H1 (cell line): ENCODE results near the gene IFT122. TPM values are rescaled to one million over a fixed set of nuclear protein-coding genes. Genes with fewer than 3 reads are reported as not detected.

Experiments used
- CTCF ChIA-PET: fragments of 300-600 bp; sonication (Branson Sonifier 250); formaldehyde crosslinking; loops from one replicate; lab custom pipeline; 2021; ENCODE audit not compliant: partially characterized antibody; lab: Charles Lee
- POLR2A ChIA-PET: fragments of 300-600 bp; sonication (Branson Sonifier 250); formaldehyde crosslinking; loops from one replicate; lab custom pipeline; 2021; ENCODE audit warnings: inconsistent platforms; ENCODE audit not compliant: partially characterized antibody; lab: Charles Lee
- DNase-seq, 2 experiments: peaks; one replicate each; pipeline versions ENCODE4 v3.0.0 to v3.0.0-alpha.2; 2010 to 2022; ENCODE audit warnings: low spot score in 2 of 2, low read depth in 1 of 2, mixed read lengths in 1 of 2
- FAIRE-seq: peaks from 2 replicates; lab custom pipeline; 2011; peaks lifted over from hg19 to GRCh38; lab: Jason Lieb, UNC
- H2AFZ ChIP-seq: 2 replicates; pipeline ENCODE4 v1.8.1; 2012; ENCODE audit warnings: low read length, inconsistent platforms
- H2AK5ac ChIP-seq: 2 replicates; pipeline ENCODE4 v1.6.1; 2013; ENCODE audit warnings: low read depth, low read length
- H2BK120ac ChIP-seq: replicated peaks from 2 replicates; pipeline ENCODE3; 2013; ENCODE audit warnings: low read depth, low read length, inconsistent platforms
- H2BK12ac ChIP-seq: 2 replicates; pipeline ENCODE4 v1.6.1; 2013; ENCODE audit warnings: low read depth, low read length
- H2BK15ac ChIP-seq: 2 replicates; pipeline ENCODE4 v1.6.1; 2013; ENCODE audit warnings: low read length
- H2BK20ac ChIP-seq: 2 replicates; pipeline ENCODE4 v1.6.1; 2013; ENCODE audit warnings: low read length
- H2BK5ac ChIP-seq: 2 replicates; pipeline ENCODE4 v1.6.1; 2013; ENCODE audit warnings: low read depth, low read length
- H3K14ac ChIP-seq: 2 replicates; pipeline ENCODE4 v1.6.1; 2013; ENCODE audit warnings: inconsistent platforms; ENCODE audit not compliant: insufficient read length
- H3K18ac ChIP-seq: 2 replicates; pipeline ENCODE4 v1.6.1; 2013; ENCODE audit warnings: low read length; ENCODE audit errors: extremely low read depth
- H3K23ac ChIP-seq: 2 replicates; pipeline ENCODE4 v1.6.1; 2013; ENCODE audit warnings: inconsistent platforms; ENCODE audit not compliant: insufficient read length
- H3K23me2 ChIP-seq: 2 replicates; pipeline ENCODE4 v1.6.1; 2013; ENCODE audit warnings: low read depth, low read length
- H3K27ac ChIP-seq: 2 replicates; pipeline ENCODE4 v1.6.1; 2011; ENCODE audit warnings: low read depth, low read length, inconsistent platforms
- H3K27me3 ChIP-seq, 4 experiments: replicated peaks in 1 of 4; 1 replicate in 1 of 4; 2 replicates in 3 of 4; pipeline versions ENCODE4 v1.6.1 to v1.8.1; 2011 to 2013; ENCODE audit warnings: low read length in 3 of 4, mild to moderate bottlenecking in 3 of 4, inconsistent platforms in 2 of 4, mixed read lengths in 2 of 4, moderate library complexity in 1 of 4; ENCODE audit not compliant: control insufficient read depth in 3 of 4, insufficient read depth in 3 of 4; ENCODE audit errors: extremely low read depth in 1 of 4
- H3K36me3 ChIP-seq, 4 experiments: 2 replicates each; pipeline versions ENCODE4 v1.6.1 to v1.8.1; 2011 to 2013; ENCODE audit warnings: mild to moderate bottlenecking in 4 of 4, low read length in 3 of 4, moderate library complexity in 2 of 4, control low read depth in 1 of 4, inconsistent platforms in 1 of 4; ENCODE audit not compliant: insufficient read depth in 4 of 4, control insufficient read depth in 2 of 4
- H3K4ac ChIP-seq: replicated peaks from 2 replicates; pipeline ENCODE3; 2013; ENCODE audit warnings: low read length, low read depth, mixed read lengths, inconsistent platforms; ENCODE audit not compliant: insufficient read length
- H3K4me1 ChIP-seq, 4 experiments: replicated peaks in 1 of 4; 1 replicate in 1 of 4; 2 replicates in 3 of 4; pipeline versions ENCODE4 v1.6.1 to v1.8.1; 2011 to 2013; ENCODE audit warnings: low read length in 3 of 4, inconsistent platforms in 2 of 4, mixed read lengths in 1 of 4; ENCODE audit not compliant: insufficient read depth in 4 of 4, control insufficient read depth in 3 of 4
- H3K4me2 ChIP-seq, 2 experiments: 2 replicates each; pipeline versions ENCODE4 v1.6.1 to v1.8.1; 2011 to 2013; ENCODE audit warnings: low read depth in 2 of 2, low read length in 2 of 2, control low read depth in 1 of 2, inconsistent platforms in 1 of 2, mild to moderate bottlenecking in 1 of 2; ENCODE audit not compliant: insufficient read depth in 1 of 2
- H3K4me3 ChIP-seq, 4 experiments: fragments of 200-600, 300-600 bp in 1 of 4; sonication (generic), shearing (Covaris generic), sonication (Bioruptor Twin) in 1 of 4; 2 replicates each; pipeline versions ENCODE4 v1.5.1 to v1.8.1; 2011 to 2016; ENCODE audit warnings: low read length in 4 of 4, low read depth in 3 of 4, control low read depth in 2 of 4, inconsistent platforms in 2 of 4, mild to moderate bottlenecking in 2 of 4, mixed read lengths in 1 of 4, moderate library complexity in 1 of 4; ENCODE audit not compliant: insufficient read depth in 2 of 4; ENCODE audit errors: extremely low read depth in 1 of 4
- H3K56ac ChIP-seq: replicated peaks from 2 replicates; pipeline ENCODE3; 2013; ENCODE audit warnings: low read depth, mild to moderate bottlenecking, mixed read lengths, low read length, inconsistent platforms; ENCODE audit not compliant: insufficient read length
- H3K79me1 ChIP-seq: 2 replicates; pipeline ENCODE4 v1.6.1; 2013; ENCODE audit warnings: low read depth, low read length, control low read depth
- H3K79me2 ChIP-seq, 2 experiments: 2 replicates each; pipeline versions ENCODE4 v1.6.1 to v1.8.1; 2012 to 2013; ENCODE audit warnings: low read length in 2 of 2, mild to moderate bottlenecking in 2 of 2, inconsistent platforms in 1 of 2; ENCODE audit not compliant: insufficient read depth in 2 of 2, control insufficient read depth in 1 of 2
- H3K9ac ChIP-seq, 4 experiments: replicated peaks in 1 of 4; 1 replicate in 1 of 4; 2 replicates in 3 of 4; pipeline versions ENCODE4 v1.6.1 to v1.8.1; 2011 to 2013; ENCODE audit warnings: low read depth in 3 of 4, low read length in 3 of 4, control low read depth in 2 of 4, mild to moderate bottlenecking in 2 of 4, moderate library complexity in 2 of 4, inconsistent platforms in 1 of 4; ENCODE audit errors: extremely low read depth in 1 of 4
- H3K9me3 ChIP-seq, 2 experiments: 2 replicates each; pipeline versions ENCODE4 v1.6.1 to v1.8.1; 2012 to 2013; ENCODE audit warnings: mild to moderate bottlenecking in 2 of 2, moderate library complexity in 2 of 2, control low read depth in 1 of 2, inconsistent platforms in 1 of 2, low read depth in 1 of 2, low read length in 1 of 2, mixed read lengths in 1 of 2; ENCODE audit not compliant: insufficient read depth in 2 of 2
- H4K20me1 ChIP-seq, 2 experiments: replicated peaks in 1 of 2; 2 replicates each; pipeline versions ENCODE3 to v1.8.1; 2011 to 2013; ENCODE audit warnings: inconsistent platforms in 2 of 2, low read length in 2 of 2, mild to moderate bottlenecking in 1 of 2; ENCODE audit not compliant: insufficient read depth in 2 of 2, control insufficient read depth in 1 of 2
- H4K5ac ChIP-seq: 2 replicates; pipeline ENCODE4 v1.6.1; 2013; ENCODE audit warnings: low read length, low read depth, mixed read lengths, inconsistent platforms; ENCODE audit not compliant: insufficient read length
- H4K8ac ChIP-seq: 2 replicates; pipeline ENCODE4 v1.8.0; 2013; ENCODE audit warnings: mild to moderate bottlenecking, moderate library complexity, low read length, inconsistent platforms; ENCODE audit not compliant: insufficient read depth; ENCODE audit errors: extremely low read depth
- H4K91ac ChIP-seq: replicated peaks from 2 replicates; pipeline ENCODE3; 2013; ENCODE audit warnings: low read length, mixed read lengths, inconsistent platforms; ENCODE audit not compliant: insufficient read length
- CTBP2 ChIP-seq: IDR thresholded peaks from 2 replicates; pipeline ENCODE4 v1.7.0; 2011; ENCODE audit warnings: borderline replicate concordance, mild to moderate bottlenecking, moderate library complexity, mixed read lengths, low read length; ENCODE audit not compliant: insufficient read depth, insufficient read length
- POU5F1 ChIP-seq: IDR thresholded peaks from 2 replicates; pipeline ENCODE4 v1.6.1; 2011; ENCODE audit warnings: low read depth, mild to moderate bottlenecking, low read length, moderate library complexity
- SP1 ChIP-seq: IDR thresholded peaks from 2 replicates; pipeline ENCODE4 v1.6.1; 2011; ENCODE audit warnings: low read depth, low read length
- SRF ChIP-seq: IDR thresholded peaks from 2 replicates; pipeline ENCODE4 v1.6.1; 2011; ENCODE audit warnings: mild to moderate bottlenecking, low read depth, low read length, moderate library complexity
- TAF7 ChIP-seq: optimal IDR thresholded peaks from 2 replicates; pipeline ENCODE3; 2011; ENCODE audit warnings: low read depth, mild to moderate bottlenecking, inconsistent platforms, low read length, moderate library complexity, borderline replicate concordance
- WGBS, 2 experiments: shearing (Covaris generic) in 1 of 2; methylation state at CpG; one replicate each; pipeline versions ENCODE4 v1.1.6 to v1.1.7; 2013 to 2015; ENCODE audit warnings: low lambda C conversion rate in 2 of 2, mixed read lengths in 2 of 2, inconsistent platforms in 1 of 2, low coverage in 1 of 2, missing lambda C conversion rate in 1 of 2; ENCODE audit not compliant: insufficient replicate concordance in 2 of 2, insufficient coverage in 1 of 2, insufficient read length in 1 of 2; ENCODE audit errors: extremely low coverage in 1 of 2, missing lambda C conversion rate in 1 of 2; 5-methylcytosine and 5-hydroxymethylcytosine counted together
- polyA plus RNA-seq, 7 experiments: library from polyadenylated mRNA; depleted of rRNA in 3 of 7; stranded (reverse) in 5 of 7; unstranded in 2 of 7; fragments of >200 nt in 5 of 7; fragments of 200-250 nt in 2 of 7; gene quantifications; 1 replicate in 5 of 7; 2 replicates in 1 of 7; 4 replicates in 1 of 7; pipeline versions ENCODE4 v1.2.1 to v1.2.3, GENCODE V29; 2011 to 2013; ENCODE audit warnings: missing spikeins in 2 of 7, mixed read lengths in 2 of 7
- total RNA-seq: library from RNA; stranded (reverse); fragmentation: NEBNext Ultra II Directional; extraction: Animal tissue kit (Norgen Biotek cat#: 25700); gene quantifications from 2 replicates; pipeline ENCODE4 v1.2.1, GENCODE V29; 2021

IFT122 gene
- total and polyA plus RNA-seq, 2 of the 8 experiments (the other 6 are each of a cell fraction or from before 2014, with no cell fraction given) = 23.7 to 25.1 TPM

DNA sequence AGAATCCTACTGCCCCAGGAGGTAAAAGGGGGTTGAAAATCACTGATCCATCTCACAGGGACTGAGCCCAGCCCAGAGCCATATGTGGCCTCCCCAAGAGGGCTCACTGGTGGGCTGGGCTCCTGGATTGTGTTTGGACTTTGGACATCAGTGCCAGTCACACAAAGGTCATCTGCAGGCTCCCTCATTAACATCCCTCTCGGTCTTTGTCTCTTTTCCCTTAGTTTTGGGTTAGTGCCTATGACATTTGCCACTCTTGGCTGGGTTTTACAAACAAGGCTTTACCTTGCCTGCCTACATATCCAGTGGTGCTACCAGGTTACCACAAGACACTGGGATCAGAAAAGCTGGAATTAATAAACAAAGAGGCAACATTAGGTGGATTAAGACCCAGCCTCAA is 27.9 kb downstream of the IFT122 start:
- Histone ChIP-seq H2BK5ac (no peak overlapping the region), H2AK5ac (no peak overlapping the region), H3K56ac (no peak overlapping the region), H3K23me2 (no peaks in the 10 kb centered on the region; the same call in 1 of the 2 replicates), H2BK120ac (no peak overlapping the region), H4K91ac (no peak overlapping the region), H3K27me3 (no peaks in the 10 kb centered on the region), H3K14ac (no peak overlapping the region), H3K79me1 (no peaks in the 10 kb centered on the region), H4K5ac (no peak overlapping the region), H3K27ac (no peak overlapping the region), H3K9me3 (no peaks in the 10 kb centered on the region), H3K4ac (no peak overlapping the region), H4K20me1 (no peaks in the 10 kb centered on the region), H3K36me3 (peaks cover 0 to 20% (median 4%) of the 10 kb centered on the region in 4 experiments; a peak in 5 of 8 replicates), H3K4me1 (no peaks in the 10 kb centered on the region), H3K23ac (no peak overlapping the region), H4K8ac (no peak overlapping the region), H3K18ac (no peak overlapping the region), H2BK20ac (no peak overlapping the region), H2BK15ac (no peak overlapping the region; the same call in 1 of the 2 replicates), H3K79me2 (no peaks in the 10 kb centered on the region), H3K4me2 (no peak overlapping the region), H3K9ac (no peak overlapping the region), H3K4me3 (no peak overlapping the region), H2BK12ac (no peak overlapping the region), H2AFZ (no peak overlapping the region)
- DNase-seq (no peak), FAIRE-seq (no peak)
- POLR2A ChIA-PET = interaction anchor here (0.6 kb wide), 1 partner anchor 154 kb away, joined by 5 read pairs; no protein-coding TSS in a partner anchor
- TF ChIP-seq TAF7 (no peak), POU5F1 (no peak), SRF (no peak), CTBP2 (no peak), SP1 (no peak)
- CTCF ChIA-PET = interaction anchor here (0.7 to 1.1 kb wide), 2 partner anchors 10 to 85 kb away, joined by 3 read pairs; no protein-coding TSS in a partner anchor
- WGBS, 2 experiments = 82% methylated on average over 1 of the region's 1 CpG; no CpG with 5 or more reads in 1 of the 2 experiments
